OCI-LY7 (cell line): Measurements from ENCODE around the gene YLPM1.

Experiments used
- EZH2phosphoT487 ChIP-seq: fragments of 200-600 bp; sonication (generic); IDR thresholded peaks from 2 replicates; pipeline ENCODE4 v1.6.1; 2018; ENCODE audit warnings: low read depth, borderline replicate concordance, mild to moderate bottlenecking, mixed run types, antibody characterized with exemption, low read length, moderate library complexity, mixed read lengths
- TF ChIP-seq, protein P1 (sequence below): fragments of 200-600 bp; sonication (generic); conservative IDR thresholded peaks from 2 replicates; pipeline ENCODE4 v1.5.1; 2014; ENCODE audit warnings: mild to moderate bottlenecking, antibody characterized with exemption, low read length, moderate library complexity, mixed read lengths

DNA sequence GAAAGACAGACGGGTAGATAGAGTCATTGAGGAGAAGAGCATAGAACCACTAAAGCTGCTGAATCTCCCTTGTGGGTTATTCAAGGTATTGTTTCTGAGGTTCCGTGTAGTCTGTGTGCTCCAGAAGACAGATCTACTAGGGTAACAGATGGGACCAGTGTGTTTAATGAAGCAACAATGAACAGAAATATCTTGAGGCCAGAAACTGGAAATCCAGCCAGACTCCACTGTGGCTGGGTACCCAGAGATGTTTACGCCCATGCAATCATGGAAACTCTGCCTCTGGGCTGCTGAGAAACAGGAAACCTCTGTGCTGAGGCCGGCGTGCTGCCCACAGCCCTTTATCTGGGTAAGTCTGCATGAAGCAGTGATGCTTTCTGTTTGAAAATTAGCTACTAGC lies 104.6 kb downstream of the YLPM1 start:
- TF ChIP-seq, protein P1, sequence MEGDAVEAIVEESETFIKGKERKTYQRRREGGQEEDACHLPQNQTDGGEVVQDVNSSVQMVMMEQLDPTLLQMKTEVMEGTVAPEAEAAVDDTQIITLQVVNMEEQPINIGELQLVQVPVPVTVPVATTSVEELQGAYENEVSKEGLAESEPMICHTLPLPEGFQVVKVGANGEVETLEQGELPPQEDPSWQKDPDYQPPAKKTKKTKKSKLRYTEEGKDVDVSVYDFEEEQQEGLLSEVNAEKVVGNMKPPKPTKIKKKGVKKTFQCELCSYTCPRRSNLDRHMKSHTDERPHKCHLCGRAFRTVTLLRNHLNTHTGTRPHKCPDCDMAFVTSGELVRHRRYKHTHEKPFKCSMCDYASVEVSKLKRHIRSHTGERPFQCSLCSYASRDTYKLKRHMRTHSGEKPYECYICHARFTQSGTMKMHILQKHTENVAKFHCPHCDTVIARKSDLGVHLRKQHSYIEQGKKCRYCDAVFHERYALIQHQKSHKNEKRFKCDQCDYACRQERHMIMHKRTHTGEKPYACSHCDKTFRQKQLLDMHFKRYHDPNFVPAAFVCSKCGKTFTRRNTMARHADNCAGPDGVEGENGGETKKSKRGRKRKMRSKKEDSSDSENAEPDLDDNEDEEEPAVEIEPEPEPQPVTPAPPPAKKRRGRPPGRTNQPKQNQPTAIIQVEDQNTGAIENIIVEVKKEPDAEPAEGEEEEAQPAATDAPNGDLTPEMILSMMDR, result no peak
- no peak for TF ChIP-seq EZH2phosphoT487
